Small intestine (tissue), 7 donors: Measurements from ENCODE around the gene HIC1. TPM values are rescaled to one million over a fixed set of nuclear protein-coding genes. Genes with fewer than 3 reads are reported as not detected.

Experiments
- DNase-seq, 2 donors: peaks; one replicate each; pipeline versions ENCODE4 v3.0.0 to v3.0.0-alpha.2; 2013
- FAIRE-seq: peaks from 2 replicates; lab custom pipeline; 2012; peaks lifted over from hg19 to GRCh38; lab: Jason Lieb, UNC
- H3K27ac ChIP-seq, 3 donors: one replicate each; pipeline ENCODE4 v1.5.1; 2013; ENCODE audit warnings: low read length in 2 of 3, mild to moderate bottlenecking in 2 of 3, control low read depth in 1 of 3, inconsistent platforms in 1 of 3, low read depth in 1 of 3, moderate library complexity in 1 of 3
- H3K27me3 ChIP-seq, 3 donors: one replicate each; pipeline ENCODE4 v1.6.1; 2013; ENCODE audit warnings: low read length in 3 of 3, inconsistent platforms in 1 of 3; ENCODE audit not compliant: control insufficient read depth in 3 of 3, insufficient read depth in 3 of 3
- H3K36me3 ChIP-seq, 3 donors: one replicate each; pipeline ENCODE4 v1.6.1; 2013; ENCODE audit warnings: low read length in 3 of 3, inconsistent platforms in 1 of 3, low read depth in 1 of 3, mild to moderate bottlenecking in 1 of 3, moderate library complexity in 1 of 3; ENCODE audit not compliant: control insufficient read depth in 3 of 3, insufficient read depth in 2 of 3
- H3K4me1 ChIP-seq, 3 donors: one replicate each; pipeline ENCODE4 v1.6.1; 2013; ENCODE audit warnings: low read length in 2 of 3, inconsistent platforms in 1 of 3, low read depth in 1 of 3, mild to moderate bottlenecking in 1 of 3, moderate library complexity in 1 of 3; ENCODE audit not compliant: control insufficient read depth in 3 of 3, insufficient read depth in 2 of 3
- H3K4me3 ChIP-seq, 3 donors: one replicate each; pipeline ENCODE4 v1.5.1; 2013; ENCODE audit warnings: low read length in 3 of 3, control low read depth in 1 of 3, inconsistent platforms in 1 of 3, low read depth in 1 of 3, mild to moderate bottlenecking in 1 of 3, moderate library complexity in 1 of 3
- H3K9me3 ChIP-seq, 2 donors: one replicate each; pipeline ENCODE4 v1.6.1; 2013; ENCODE audit warnings: low read depth in 1 of 2, low read length in 1 of 2; ENCODE audit not compliant: control insufficient read depth in 2 of 2, insufficient read depth in 1 of 2
- WGBS, 3 donors: extraction: QIAGEN DNeasy Blood & Tissue Kit; methylation state at CpG; one replicate each; pipeline ENCODE4 v1.1.7; 2013; 5-methylcytosine and 5-hydroxymethylcytosine counted together
- polyA plus RNA-seq, 4 donors: library from polyadenylated mRNA; stranded (reverse) in 3 of 4; unstranded in 1 of 4; fragments of 200-250 nt in 3 of 4; fragments of 120-200 nt in 1 of 4; gene quantifications; one replicate each; pipeline versions ENCODE4 v1.2.1 to v1.2.3, GENCODE V29; 2013
- donor health status: healthy with polysubstance abuse.
- donor health status: control.
- donor health status: control.
- donor health status: Bipolar disorder and iron deficiency.
- donor health status: healthy.

The HIC1 gene
- polyA plus RNA-seq, 4 donors = 0.89 to 11.2 (median 6.6) TPM

DNA sequence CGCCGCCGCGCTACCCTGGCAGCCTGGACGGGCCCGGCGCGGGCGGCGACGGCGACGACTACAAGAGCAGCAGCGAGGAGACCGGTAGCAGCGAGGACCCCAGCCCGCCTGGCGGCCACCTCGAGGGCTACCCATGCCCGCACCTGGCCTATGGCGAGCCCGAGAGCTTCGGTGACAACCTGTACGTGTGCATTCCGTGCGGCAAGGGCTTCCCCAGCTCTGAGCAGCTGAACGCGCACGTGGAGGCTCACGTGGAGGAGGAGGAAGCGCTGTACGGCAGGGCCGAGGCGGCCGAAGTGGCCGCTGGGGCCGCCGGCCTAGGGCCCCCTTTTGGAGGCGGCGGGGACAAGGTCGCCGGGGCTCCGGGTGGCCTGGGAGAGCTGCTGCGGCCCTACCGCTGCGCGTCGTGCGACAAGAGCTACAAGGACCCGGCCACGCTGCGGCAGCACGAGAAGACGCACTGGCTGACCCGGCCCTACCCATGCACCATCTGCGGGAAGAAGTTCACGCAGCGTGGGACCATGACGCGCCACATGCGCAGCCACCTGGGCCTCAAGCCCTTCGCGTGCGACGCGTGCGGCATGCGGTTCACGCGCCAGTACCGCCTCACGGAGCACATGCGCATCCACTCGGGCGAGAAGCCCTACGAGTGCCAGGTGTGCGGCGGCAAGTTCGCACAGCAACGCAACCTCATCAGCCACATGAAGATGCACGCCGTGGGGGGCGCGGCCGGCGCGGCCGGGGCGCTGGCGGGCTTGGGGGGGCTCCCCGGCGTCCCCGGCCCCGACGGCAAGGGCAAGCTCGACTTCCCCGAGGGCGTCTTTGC is 3.1 kb downstream of the HIC1 start:
- FAIRE-seq (no peak), DNase-seq (peak in 1 of 2 donors; percentile 69)
- peaks cover 0 to 48% (median 5%) of the 10 kb centered on the region in 3 donors for H3K4me1 ChIP-seq
- peaks cover 3 to 53% (median 8%) of the 10 kb centered on the region in 3 donors for H3K36me3 ChIP-seq
- WGBS, 3 donors = 10 to 20% (median 10%) methylated on average over 86 to 98 of the region's 98 CpGs
- H3K27ac ChIP-seq = peak overlapping the region; percentile 63 to 89 (median 72)
- H3K27me3 ChIP-seq = peaks cover 2 to 53% (median 9%) of the 10 kb centered on the region in 3 donors
- peaks cover 0 to 2% of the 10 kb centered on the region in 2 donors for H3K9me3 ChIP-seq
- H3K4me3 ChIP-seq = peak overlapping the region in 2 of 3 donors; percentile 35 to 75

DNA sequence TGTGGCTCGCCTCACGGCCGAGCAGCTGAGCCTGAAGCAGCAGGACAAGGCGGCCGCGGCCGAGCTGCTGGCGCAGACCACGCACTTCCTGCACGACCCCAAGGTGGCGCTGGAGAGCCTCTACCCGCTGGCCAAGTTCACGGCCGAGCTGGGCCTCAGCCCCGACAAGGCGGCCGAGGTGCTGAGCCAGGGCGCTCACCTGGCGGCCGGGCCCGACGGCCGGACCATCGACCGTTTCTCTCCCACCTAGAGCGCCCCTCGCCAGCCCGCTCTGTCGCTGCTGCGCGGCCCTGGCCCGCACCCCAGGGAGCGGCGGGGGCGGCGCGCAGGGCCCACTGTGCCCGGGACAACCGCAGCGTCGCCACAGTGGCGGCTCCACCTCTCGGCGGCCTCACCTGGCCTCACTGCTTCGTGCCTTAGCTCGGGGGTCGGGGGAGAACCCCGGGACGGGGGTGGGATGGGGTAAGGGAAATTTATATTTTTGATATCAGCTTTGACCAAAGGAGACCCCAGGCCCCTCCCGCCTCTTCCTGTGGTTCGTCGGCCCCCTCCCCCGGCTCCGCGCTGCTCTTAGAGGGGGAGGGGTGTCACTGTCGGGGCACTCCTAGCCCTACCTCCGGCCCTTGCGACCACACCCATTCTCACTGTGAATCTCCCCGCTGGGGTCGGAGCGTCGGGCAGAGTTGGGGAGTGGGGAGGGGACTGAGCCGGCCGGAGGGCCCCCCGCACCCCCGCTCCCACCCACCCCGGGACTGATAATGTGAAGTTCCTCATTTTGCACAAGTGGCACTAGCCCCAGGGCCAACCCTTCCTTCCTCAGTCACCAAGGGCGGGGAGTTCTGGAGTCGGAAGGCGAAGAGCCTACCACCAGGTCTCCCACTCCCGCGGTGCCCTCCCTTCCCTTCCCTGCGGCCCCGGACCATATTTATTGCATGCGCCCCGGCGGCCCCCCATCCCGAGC is 4.0 kb downstream of the HIC1 start:
- no peak for FAIRE-seq
- H3K36me3 ChIP-seq = peaks cover 5 to 61% (median 8%) of the 10 kb centered on the region in 3 donors
- no peaks in the 10 kb centered on the region for H3K9me3 ChIP-seq
- peak overlapping the region; percentile 63 to 89 (median 72) for H3K27ac ChIP-seq
- peaks cover 2 to 44% (median 7%) of the 10 kb centered on the region in 3 donors for H3K27me3 ChIP-seq
- H3K4me1 ChIP-seq = peaks cover 0 to 45% (median 5%) of the 10 kb centered on the region in 3 donors
- WGBS, 3 donors = 6 to 13% (median 12%) methylated on average over 52 to 78 of the region's 78 CpGs
- peak overlapping the region; percentile 26 to 75 (median 35) for H3K4me3 ChIP-seq
- peak; percentile 76 to 87 for DNase-seq

DNA sequence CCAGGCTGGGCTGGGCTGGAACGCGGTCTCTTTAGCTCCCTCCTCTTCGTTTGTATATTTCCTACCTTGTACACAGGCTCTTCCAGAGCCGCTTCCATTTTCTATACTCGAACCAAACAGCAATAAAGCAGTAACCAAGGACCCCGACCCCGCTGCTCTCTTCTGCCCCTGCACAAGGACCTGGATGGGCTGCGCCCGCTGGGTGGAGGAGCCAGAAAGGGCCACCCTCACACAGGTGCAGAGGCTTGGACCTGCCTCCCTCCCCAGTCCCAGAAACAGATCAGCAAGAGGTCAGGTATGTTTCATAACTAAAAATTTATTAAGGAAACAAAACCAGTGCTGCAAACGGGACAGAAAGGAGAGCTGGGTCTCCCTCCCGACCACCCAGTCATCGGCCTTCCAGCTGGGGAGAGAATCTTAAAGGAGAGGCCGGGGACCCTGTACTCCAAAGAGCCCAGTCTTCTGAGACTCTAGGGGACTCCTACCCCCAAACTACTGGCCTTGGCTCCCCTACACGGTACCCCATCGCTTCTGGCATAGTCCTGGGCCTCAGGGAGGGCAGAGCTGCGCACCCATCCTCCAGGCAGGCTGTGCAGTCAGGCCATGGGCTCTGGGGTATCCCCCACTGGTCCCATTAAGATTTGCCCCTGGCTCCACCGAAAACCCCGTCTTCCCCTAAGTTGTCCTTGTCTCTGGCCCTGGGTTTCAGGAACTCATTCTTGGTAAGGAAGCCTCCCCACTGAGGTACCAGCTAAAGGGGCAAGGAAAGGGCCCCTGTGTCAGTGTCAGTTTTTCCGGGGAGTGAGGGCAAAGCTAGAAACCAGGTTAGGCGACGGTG is 4.9 kb downstream of the HIC1 start:
- Histone ChIP-seq H3K27me3 (peaks cover 2 to 35% (median 7%) of the 10 kb centered on the region in 3 donors), H3K27ac (peak overlapping the region; percentile 63 to 89 (median 67)), H3K4me1 (peaks cover 0 to 44% (median 2%) of the 10 kb centered on the region in 3 donors), H3K9me3 (no peaks in the 10 kb centered on the region), H3K4me3 (peak overlapping the region in 2 of 3 donors; percentile 17 to 75), H3K36me3 (peaks cover 5 to 70% (median 8%) of the 10 kb centered on the region in 3 donors)
- DNase-seq (no peak), FAIRE-seq (no peak)
- 62 to 73% (median 69%) methylated on average over 21 of the region's 21 CpGs for WGBS, 3 donors

DNA sequence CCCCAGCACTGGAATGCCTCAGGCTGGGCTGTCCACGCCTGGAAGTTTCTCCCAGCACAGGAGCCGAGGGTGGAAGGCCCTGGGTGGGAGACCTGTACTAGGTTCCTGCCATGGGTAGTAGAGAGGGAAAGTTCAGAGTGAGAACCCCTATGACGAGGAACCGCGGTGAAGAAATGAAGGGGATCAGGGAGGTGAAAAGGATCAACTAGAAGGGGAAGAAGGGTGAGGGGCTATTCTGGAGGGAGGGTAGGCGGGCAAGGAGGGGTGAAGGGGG is 5.4 kb downstream of the HIC1 start:
- H3K4me1 ChIP-seq = peaks cover 0 to 48% (median 2%) of the 10 kb centered on the region in 3 donors
- DNase-seq = no peak
- H3K9me3 ChIP-seq = no peaks in the 10 kb centered on the region
- 73 to 91% (median 88%) methylated on average over 6 of the region's 6 CpGs for WGBS, 3 donors
- FAIRE-seq = no peak
- peaks cover 5 to 76% (median 8%) of the 10 kb centered on the region in 3 donors for H3K36me3 ChIP-seq
- peak overlapping the region; percentile 63 to 89 (median 67) for H3K27ac ChIP-seq
- peaks cover 2 to 35% (median 7%) of the 10 kb centered on the region in 3 donors for H3K27me3 ChIP-seq
- peak overlapping the region in 1 of 3 donors; percentile 17 for H3K4me3 ChIP-seq

DNA sequence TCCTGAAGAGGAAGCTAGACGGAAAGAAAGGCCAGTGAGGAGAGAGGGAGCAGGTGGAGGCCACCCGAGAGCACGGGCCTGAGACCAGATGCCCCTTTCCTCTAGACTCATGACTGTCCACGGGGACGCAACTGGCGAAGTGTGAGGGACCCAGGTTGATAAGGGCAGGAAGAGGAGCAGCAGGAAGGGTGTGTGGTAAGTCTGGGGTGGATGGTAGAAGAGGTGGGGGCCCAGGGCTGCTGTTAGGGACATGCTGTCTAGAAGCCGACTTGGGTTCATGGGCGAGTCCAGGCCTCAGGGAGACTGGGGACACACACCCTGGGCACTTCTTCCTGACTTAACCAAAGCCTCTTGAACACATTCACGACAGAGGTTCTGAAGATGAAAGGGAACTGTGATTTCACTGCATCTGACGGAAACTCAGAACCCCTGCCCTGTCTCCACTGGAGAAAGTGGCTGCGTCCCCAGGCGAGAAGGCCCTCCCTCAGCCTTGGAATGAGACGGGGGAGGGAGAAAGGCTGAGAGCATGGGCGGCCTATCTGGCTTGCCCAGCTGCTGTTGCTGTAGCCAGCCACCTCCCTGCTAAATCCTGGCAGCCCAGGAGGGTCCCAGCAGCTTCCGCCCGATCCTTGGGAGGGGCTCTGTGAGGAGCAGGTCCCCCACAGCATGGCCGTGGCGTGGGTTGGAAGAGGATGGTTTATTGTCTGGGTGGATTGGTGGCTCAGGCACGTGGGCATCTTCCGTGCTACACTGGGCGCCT is 6.0 kb downstream of the HIC1 start:
- Histone ChIP-seq H3K4me3 (no peak overlapping the region), H3K36me3 (peaks cover 5 to 81% (median 8%) of the 10 kb centered on the region in 3 donors), H3K4me1 (peaks cover 0 to 53% (median 4%) of the 10 kb centered on the region in 3 donors), H3K27ac (peak overlapping the region; percentile 63 to 89 (median 67)), H3K27me3 (peaks cover 2 to 35% (median 7%) of the 10 kb centered on the region in 3 donors), H3K9me3 (no peaks in the 10 kb centered on the region)
- 68 to 86% (median 72%) methylated on average over 21 of the region's 21 CpGs for WGBS, 3 donors
- no peak for DNase-seq
- FAIRE-seq = no peak

DNA sequence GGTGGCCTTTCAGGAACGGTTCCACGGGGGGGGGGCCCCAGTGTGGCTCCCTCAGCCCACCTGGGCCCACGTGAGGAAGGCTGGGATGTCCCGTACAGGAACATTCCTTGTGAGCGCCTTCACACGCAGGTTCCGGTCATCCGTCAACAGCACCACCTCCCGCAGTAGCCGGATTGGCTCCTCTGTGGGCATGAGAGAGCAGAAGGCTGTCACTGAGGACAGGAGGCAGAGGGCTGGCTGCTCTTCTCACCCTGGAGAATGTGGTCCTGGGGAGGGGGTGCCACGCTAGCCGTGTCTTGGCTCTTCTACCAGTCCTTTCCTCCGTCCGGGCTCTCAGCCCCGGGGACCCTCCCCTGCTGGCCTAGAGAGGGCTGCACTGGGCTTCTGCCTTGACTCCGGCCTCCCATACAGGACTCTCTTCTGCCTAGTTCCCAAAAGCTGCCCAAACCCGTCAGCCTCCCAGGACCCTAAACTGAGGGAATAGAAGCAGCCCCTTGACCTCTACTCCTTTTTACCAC is 6.6 kb downstream of the HIC1 start:
- Histone ChIP-seq H3K27me3 (peaks cover 2 to 30% (median 7%) of the 10 kb centered on the region in 3 donors), H3K36me3 (peaks cover 5 to 83% (median 8%) of the 10 kb centered on the region in 3 donors), H3K4me1 (peaks cover 0 to 54% (median 4%) of the 10 kb centered on the region in 3 donors), H3K9me3 (no peaks in the 10 kb centered on the region), H3K4me3 (no peak overlapping the region), H3K27ac (peak overlapping the region; percentile 63 to 89 (median 67))
- WGBS, 3 donors = 72 to 84% (median 81%) methylated on average over 17 of the region's 17 CpGs
- no peak for DNase-seq
- FAIRE-seq = no peak

DNA sequence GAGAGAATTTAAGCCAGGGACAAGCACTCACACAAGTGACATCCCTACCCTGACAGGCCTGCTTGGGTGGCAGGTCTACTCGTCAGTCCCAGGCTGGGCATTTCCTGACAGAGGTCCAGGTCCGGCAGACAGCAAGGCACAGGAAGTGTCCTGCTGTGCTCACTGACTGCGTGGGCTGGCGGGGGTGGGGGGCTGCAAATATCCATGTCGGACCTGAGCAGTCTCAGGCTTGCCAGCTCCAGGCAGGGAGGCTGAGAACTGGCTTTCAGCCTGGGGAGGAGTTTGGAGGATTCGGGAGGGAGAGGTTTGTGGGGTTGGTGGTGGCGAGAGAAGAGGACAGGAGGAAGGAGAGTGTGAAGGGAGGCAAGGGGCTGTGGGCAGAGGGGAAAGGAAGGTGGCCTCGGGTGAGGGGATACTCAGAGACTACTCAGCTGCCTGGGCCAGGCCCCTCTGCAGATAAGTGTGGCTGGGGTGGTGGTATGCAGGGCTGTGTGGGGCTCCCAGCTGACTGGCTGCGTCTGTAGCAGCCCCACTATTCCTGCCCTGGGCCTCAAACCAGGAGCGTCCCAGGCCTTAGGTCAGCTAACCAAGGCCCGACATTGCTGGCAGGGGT is 7.8 kb downstream of the HIC1 start:
- Histone ChIP-seq H3K36me3 (peaks cover 5 to 91% (median 8%) of the 10 kb centered on the region in 3 donors), H3K9me3 (no peaks in the 10 kb centered on the region), H3K4me1 (peaks cover 0 to 64% (median 4%) of the 10 kb centered on the region in 3 donors), H3K4me3 (no peak overlapping the region), H3K27ac (peak overlapping the region; percentile 43 to 79 (median 63)), H3K27me3 (peaks cover 2 to 26% (median 5%) of the 10 kb centered on the region in 3 donors)
- 49 to 79% (median 67%) methylated on average over 11 of the region's 11 CpGs for WGBS, 3 donors
- no peak for DNase-seq
- FAIRE-seq = no peak
